ENCODE results near the gene MICAL2.

Gene MICAL2

GRCh38 chr11:12229450-12230229 is 119.2 kb downstream of the MICAL2 start:
- DNase-seq (ENCODE audit: low read depth in 2 of 2), result no peak

- no peak for DNase-seq (ENCODE audit: low read depth in 2 of 2)
These were observed 121.8 kb downstream of the MICAL2 start for GRCh38 chr11:12232160-12232559.

DNA sequence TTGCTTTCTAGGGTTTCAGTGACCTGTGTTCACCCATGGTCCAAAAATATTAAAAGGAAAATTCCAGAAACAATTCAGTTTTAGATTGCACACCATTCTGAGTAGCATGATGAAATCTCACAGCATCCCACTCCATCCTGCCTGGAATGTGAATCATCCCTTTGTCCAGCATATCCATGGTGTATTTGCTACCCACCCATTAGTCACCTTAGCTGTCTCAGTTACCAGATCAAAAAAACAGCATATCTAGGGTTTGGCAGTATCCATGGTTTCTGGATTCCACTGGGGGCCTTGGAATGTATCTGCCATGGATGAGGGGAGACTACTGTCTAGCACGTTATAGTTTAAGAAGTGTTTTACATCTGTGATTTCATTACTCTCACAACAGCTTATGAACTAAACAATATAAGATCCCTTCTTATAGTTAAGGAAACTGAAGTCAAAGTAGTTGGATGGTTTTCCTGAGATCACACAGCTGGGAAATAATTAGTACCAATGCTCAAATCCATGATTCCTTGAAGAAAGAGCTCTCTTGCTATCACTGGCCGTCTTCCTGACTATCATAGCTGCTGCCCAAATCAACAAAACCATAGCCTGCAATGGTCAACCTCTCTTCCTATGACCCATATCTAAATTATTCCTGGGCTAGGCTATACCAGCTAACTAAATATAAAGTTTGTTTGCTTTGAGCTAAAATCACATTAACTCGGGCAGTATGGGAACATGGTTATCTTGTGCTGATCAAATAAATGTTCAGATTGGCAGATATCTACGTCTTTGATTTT is 122.6 kb downstream of the MICAL2 start:
- DNase-seq (ENCODE audit: low read depth in 2 of 2), result no peak

GRCh38 chr11:12233602-12233925 is 123.2 kb downstream of the MICAL2 start:
- no peak for DNase-seq (ENCODE audit: low read depth in 2 of 2)

- DNase-seq (ENCODE audit: low read depth in 2 of 2), result no peak
These were observed 123.8 kb downstream of the MICAL2 start for GRCh38 chr11:12234221-12234620.

DNA sequence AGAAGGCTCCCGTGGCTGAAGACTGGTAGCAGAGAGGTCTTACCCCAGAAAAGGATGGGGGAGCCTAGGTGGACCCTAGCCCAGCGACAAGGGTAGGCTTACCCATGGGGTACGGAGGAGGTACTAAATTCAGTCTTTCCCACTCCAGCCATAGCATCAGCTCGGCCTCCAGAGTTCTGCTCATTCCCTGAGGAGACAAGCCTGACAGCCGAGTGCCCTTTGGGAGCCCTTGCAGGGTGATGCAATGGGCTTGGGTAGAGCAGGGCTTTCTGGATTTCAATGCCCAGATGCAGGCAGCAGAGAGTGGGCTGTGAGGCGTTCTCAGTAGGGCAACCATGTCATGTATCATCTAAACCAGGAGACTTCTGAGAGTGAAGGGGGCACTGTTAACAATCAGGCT is 124.7 kb downstream of the MICAL2 start:
- DNase-seq (ENCODE audit: low read depth in 2 of 2), result no peak

GRCh38 chr11:12235553-12235946 is 125.2 kb downstream of the MICAL2 start:
- no peak for DNase-seq (ENCODE audit: low read depth in 2 of 2)

DNA sequence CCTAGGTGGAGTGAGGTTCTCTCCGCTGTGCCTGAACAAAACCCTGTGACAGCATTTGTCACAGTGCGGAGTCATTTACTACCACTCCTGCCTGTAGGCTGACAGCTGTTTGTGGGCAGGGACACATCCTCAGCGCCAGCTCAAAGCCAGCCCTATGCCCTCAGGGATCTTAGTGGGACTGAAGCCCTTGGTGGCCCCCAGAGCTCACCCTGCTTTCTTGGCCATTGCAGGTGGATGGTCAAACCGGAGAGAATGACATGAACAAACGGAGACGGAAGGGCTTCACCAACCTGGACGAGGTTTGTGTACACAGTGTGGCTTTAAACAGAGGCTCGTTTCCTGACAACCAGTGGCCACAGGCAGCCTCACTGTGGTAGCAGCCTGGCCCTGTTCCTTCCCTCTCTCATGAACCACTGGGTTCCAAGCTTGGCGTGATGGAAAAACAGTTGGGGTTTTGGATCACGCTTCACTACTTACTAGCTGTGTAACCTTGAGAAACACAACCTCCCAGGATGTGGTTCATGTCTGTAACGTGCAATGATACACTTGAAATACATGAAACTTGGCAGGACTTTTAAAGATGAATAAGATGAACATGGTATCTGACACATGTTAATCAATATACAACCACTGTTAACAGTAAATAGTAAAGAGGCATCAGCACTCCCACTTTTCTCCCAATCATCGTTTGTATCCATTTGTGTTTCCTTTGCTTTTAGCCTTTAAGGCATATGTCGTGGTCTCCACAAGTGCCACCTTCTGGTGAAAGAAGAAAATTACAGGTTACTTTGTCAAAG is 125.8 kb downstream of the MICAL2 start:
- peak; percentile 45 to 55 for DNase-seq (ENCODE audit: low read depth in 2 of 2)

DNA sequence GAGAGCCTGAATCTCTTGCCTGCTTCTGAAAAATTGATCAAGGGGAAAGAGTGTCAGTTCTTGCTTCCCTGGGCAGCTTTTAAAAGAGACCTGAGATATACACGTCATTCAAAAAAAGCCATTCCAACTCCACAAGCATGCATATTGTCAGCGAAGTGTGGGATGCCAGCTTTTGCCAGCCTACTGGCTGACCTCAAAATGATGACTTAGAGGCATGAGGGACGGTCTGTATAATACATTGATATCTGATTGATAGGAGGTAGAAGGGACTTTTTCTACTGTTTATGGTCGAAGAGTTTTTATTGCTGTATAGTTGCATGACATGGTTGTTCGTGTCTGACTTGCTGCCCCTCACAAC is 126.3 kb downstream of the MICAL2 start:
- no peak for DNase-seq (ENCODE audit: low read depth in 2 of 2)

DNA sequence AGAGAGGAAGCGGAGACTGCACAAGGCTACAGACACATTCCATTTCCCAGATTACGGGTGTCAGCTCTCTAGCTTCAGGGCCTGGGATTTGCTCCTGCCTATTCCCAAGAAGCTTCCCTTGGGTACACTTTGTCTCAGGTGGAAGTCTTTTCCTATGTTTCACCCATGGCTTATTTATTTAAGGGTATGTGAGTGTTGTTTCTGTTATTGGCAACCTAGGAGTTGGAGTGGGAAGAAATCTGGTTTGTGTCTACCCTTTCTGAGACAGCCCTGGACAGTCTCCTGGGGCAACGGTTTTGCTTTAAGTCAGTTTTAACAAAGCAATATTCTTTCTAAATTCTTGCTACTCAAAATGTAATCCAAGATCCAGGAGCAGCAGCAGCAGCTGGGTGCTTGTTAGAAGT is 127.0 kb downstream of the MICAL2 start:
- no peak for DNase-seq (ENCODE audit: low read depth in 2 of 2)

DNA sequence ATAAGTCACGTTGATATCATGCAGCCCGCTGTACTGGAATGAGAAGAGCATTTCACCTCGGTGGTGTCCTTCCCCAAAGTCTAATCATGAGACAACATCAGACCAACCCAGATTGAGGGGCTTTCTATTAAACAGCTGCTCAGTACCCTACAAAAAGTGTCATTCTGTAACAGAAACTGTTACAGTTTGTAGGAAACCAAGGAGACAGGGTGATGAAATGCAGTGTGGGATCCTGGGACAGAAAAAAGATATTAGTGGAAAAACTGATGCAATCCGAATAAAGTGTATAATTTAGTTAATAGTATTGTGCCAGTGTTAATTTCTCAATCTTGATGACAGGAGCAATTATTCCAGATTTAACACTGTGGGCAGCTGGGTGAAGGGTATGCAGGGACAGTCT is 128.0 kb downstream of the MICAL2 start:
- DNase-seq (ENCODE audit: low read depth in 2 of 2), result no peak

DNA sequence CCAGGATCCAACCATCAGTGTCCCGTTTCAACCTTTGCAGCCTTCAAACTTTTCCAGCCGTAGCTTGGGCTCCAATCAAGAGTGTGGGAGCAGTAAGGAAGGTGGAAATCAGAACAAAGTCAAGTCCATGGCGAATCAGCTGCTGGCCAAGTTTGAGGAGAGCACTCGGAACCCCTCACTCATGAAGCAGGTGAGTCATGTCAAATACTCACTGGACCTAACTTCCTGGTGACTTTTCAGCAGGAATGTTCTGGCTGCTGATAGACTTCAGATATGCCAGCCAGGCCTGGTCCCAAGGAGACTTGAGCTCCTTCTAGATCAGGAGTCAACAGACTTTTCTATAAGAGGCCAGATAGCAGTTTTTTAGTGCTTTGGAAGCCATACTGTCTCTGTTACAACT is 129.0 kb downstream of the MICAL2 start:
- no peak for DNase-seq (ENCODE audit: low read depth in 2 of 2)

DNA sequence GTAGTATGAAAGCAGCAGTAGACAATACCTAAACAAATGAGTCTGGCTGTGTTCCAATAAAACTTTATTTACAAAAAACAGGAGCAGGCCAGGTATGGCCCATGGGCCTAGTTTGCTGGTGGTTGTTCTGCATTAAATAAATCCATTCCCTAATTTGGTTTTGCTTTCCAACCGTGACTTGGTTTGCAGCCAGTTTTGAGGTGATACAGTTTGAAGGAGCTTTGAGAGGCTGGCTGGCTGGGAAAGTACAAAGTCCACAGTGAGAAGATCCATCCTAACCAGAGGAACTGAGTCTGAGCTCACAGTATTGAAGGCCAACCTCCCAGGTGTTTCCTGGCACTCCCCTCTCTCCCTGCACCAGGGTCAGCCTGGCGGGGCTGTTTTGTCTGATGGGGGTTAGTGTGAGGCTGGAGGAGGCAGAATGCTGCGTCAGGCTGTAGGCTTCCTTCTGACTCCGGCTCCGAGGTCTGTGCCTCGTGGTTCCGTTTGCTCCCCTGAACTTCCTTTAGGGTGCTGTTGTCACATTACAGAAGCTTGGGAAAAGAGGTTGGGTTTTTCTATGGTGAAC is 129.5 kb downstream of the MICAL2 start:
- no peak for DNase-seq (ENCODE audit: low read depth in 2 of 2)

GRCh38 chr11:12240677-12241076 is 130.3 kb downstream of the MICAL2 start:
- DNase-seq (ENCODE audit: low read depth in 2 of 2), result no peak

DNA sequence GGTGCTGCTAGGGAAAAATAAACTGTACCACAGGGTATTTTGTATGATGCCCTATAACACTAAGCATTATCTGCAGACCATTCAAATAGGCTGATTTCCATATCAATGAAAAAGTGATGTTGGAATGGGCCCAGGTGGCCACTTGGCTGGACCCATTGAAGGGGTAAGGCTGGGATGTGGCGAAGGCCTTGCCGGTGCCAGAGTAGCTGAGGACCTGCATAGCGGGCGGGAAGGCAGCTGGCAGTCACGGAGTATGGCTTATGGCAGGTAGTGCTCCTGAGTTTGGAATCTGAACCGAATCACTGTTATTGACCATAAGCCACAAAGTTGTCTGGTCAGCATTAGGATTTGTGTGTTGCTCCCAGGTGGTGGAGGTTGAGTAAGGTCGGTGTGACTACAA is 131.0 kb downstream of the MICAL2 start:
- DNase-seq (ENCODE audit: low read depth in 2 of 2), result no peak

DNA sequence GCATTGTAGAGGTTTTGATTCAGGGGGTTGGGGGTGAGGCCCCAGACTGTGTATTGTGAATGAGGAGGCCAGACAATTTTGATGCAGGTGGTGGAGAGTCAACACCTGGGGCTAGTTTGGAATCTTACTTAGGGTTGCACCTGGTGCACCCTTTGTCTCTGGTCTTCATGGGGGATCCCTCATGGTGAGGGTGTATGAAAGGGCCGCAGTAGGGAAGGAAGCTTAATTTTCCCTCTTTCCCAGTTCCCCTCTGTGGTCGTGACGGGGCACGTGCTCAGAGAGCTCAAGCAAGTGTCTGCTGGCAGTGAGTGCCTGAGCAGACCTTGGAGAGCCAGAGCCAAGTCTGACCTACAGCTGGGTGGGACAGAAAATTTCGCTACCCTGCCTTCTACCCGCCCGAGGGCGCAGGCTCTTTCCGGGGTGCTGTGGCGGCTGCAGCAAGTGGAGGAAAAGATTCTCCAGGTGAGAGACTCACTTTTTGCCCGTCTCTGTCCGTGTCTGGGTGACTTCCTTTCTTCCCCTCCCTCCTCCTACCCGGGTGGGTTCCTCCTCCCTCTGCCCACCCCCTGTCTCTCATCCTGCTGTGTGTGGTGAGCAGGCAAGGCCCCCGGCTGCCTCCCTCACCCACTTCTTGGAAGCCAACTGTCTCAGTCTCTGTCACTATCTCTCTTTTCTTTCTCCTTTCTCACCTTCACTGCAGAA is 131.7 kb downstream of the MICAL2 start:
- DNase-seq (ENCODE audit: low read depth in 2 of 2), result no peak

DNA sequence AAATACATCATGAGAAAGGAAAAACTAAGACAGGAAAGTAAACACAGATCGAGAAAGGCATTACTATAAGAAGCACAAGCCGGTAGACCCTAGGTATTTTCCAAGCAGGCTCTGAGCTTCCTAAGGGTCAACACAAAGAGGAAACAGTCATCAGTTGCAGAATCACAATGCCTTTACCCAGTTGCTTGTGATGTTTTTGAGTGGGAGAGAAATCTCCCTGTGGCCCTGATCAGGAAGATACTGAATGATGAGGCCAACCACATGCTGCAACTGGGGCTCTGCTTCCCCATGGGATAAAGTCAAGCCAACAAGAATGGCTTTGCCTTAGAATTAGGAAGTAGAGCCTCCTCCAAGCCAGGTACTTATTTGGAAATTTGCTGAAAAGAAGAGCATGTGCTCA is 132.6 kb downstream of the MICAL2 start:
- no peak for DNase-seq (ENCODE audit: low read depth in 2 of 2)

DNA sequence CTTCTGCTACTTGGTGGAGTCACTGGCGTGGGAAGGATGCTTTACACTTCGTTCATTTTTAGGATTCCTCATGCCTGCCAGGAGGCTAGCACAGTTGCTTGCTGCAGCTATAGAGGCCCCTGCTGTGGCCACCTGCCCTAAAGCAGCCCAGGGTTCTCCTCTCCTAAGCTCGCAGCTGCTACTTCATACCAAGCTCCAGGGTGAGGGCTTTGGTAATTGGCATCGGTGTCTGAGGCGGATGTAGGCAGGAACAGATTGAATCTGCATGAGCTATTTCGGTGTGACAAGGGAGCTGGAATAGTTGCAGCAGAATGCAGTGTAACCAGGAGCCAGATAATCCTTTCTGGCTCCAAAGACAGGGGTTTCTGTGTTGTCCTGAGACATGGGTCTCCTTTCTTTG is 133.1 kb downstream of the MICAL2 start:
- no peak for DNase-seq (ENCODE audit: low read depth in 2 of 2)

DNA sequence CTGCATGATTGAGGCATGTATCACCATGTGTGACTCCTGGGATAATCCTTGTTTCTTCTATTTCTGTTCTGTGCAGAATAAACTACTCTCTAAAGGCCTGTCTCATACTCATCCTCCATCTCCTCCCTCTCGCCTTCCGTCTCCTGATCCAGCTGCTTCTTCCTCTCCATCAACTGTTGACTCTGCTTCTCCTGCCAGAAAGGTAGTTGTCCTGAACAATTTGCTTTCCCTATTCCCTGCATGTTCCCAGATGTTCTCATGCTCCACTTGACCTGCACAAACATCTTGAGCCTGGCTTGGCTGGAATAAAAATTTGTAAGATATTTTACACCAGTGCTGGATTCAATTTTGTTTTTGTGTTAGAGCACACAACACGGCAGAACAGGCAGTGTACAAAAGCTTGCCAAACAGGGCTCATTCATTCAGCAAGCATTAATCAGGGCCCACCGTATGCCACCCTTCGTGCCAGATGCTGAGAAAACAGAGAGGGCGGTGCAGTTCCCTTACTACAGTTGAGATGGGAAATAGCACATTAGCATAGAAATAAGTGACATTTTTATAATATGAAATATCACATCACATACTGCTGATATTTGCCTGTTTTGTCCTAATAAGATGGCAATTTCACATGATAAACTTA is 133.6 kb downstream of the MICAL2 start:
- no peak for DNase-seq (ENCODE audit: low read depth in 2 of 2)

- DNase-seq (ENCODE audit: low read depth in 2 of 2), result no peak
These were observed 134.7 kb downstream of the MICAL2 start for GRCh38 chr11:12245091-12245490.

GRCh38 chr11:12245549-12246016 is 135.2 kb downstream of the MICAL2 start:
- DNase-seq (ENCODE audit: low read depth in 2 of 2), result no peak
